ENCODE results near the gene TXNL4B. TPM values are rescaled to one million over a fixed set of nuclear protein-coding genes. Genes with fewer than 3 reads are reported as not detected.

The TXNL4B gene
- total and polyA plus RNA-seq, 10 of the 15 experiments (the other 5 are each of a cell fraction or from before 2014, with no cell fraction given) = 11.1 to 24.0 (median 15.9) TPM

- H4K20me1 ChIP-seq (ENCODE audit: control insufficient read depth, insufficient read depth) = no peaks in the 10 kb centered on the region
- CTCF ChIA-PET = interaction anchor here (1.6 kb wide), 1 partner anchor 10 kb away, joined by 6 read pairs; no protein-coding TSS in a partner anchor
- H3K79me2 ChIP-seq (ENCODE audit: control insufficient read depth, insufficient read depth, low read length) = no peaks in the 10 kb centered on the region
- no peaks in the 10 kb centered on the region for H3K36me3 ChIP-seq (ENCODE audit: control insufficient read depth in 2 of 2, insufficient read depth in 2 of 2, low read length in 1 of 2)
- no peak overlapping the region for H3K4me3 ChIP-seq
- H3K27me3 ChIP-seq (replicated peaks in 1 of 2; ENCODE audit: control insufficient read depth in 2 of 2, insufficient read depth in 2 of 2, low read length in 1 of 2) = no peaks in the 10 kb centered on the region
- H3K4me1 ChIP-seq (ENCODE audit: control insufficient read depth, insufficient read depth, low read length) = no peaks in the 10 kb centered on the region
- H3K4me2 ChIP-seq (ENCODE audit: control insufficient read depth, insufficient read depth) = no peak overlapping the region
- ATAC-seq (no peak), FAIRE-seq (no peak), DNase-seq (ENCODE audit: low read depth, low spot score) (no peak)
- POLR2A ChIA-PET = no interaction called here
- RAD21 ChIA-PET (ENCODE audit: unreplicated experiment) = no interaction called here
- TF ChIP-seq CTCF (IDR thresholded peaks at IDR 0.05 in 2 of 3, conservative IDR thresholded peaks at IDR 0.05 in 1 of 3; ENCODE audit: control insufficient read depth in 2 of 3, extremely low read depth in 1 of 3, insufficient read depth in 1 of 3, low read depth in 3 of 3, low read length in 3 of 3) (no peak), STAT1 (conservative IDR thresholded peaks at IDR 0.05) (no peak), SIN3A (IDR thresholded peaks at IDR 0.05; ENCODE audit: low read depth, low read length) (no peak), NR2F1 (conservative IDR thresholded peaks at IDR 0.05) (no peak), SMAD5 (IDR thresholded peaks at IDR 0.05; ENCODE audit: low read depth) (no peak), CHD4 (IDR thresholded peaks at IDR 0.05) (no peak), ATF2 (IDR thresholded peaks at IDR 0.05; ENCODE audit: low read length) (no peak), RFX5 (IDR thresholded peaks at IDR 0.05; ENCODE audit: low read depth, low read length) (no peak), BCL11A (IDR thresholded peaks at IDR 0.05; ENCODE audit: low read depth, low read length) (no peak), BHLHE40 (IDR thresholded peaks at IDR 0.05; ENCODE audit: borderline replicate concordance in 1 of 2, low read depth in 2 of 2, low read length in 1 of 2) (no peak), NR2C1 (IDR thresholded peaks at IDR 0.05) (no peak), RELA (IDR thresholded peaks at IDR 0.05; ENCODE audit: borderline replicate concordance, partially characterized antibody) (no peak), ETV6 (conservative IDR thresholded peaks at IDR 0.05 in 1 of 2, IDR thresholded peaks at IDR 0.05 in 1 of 2; ENCODE audit: borderline replicate concordance in 1 of 2, low read depth in 1 of 2) (no peak), ZNF207 (IDR thresholded peaks at IDR 0.05; ENCODE audit: borderline replicate concordance) (no peak), ASH2L (IDR thresholded peaks at IDR 0.05; ENCODE audit: borderline replicate concordance, low read depth) (no peak), ZNF274 (IDR thresholded peaks at IDR 0.05; ENCODE audit: insufficient read depth, insufficient read length) (no peak)
- TF ChIP-seq, protein P1, sequence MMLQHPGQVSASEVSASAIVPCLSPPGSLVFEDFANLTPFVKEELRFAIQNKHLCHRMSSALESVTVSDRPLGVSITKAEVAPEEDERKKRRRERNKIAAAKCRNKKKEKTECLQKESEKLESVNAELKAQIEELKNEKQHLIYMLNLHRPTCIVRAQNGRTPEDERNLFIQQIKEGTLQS (IDR thresholded peaks at IDR 0.05; ENCODE audit: borderline replicate concordance, extremely low read depth, low read depth, low read length) = no peak
- H3K27ac ChIP-seq (ENCODE audit: control insufficient read depth, insufficient read depth) = no peak overlapping the region
- in situ Hi-C loops (cut with MboI) (no loop called here), intact Hi-C loops (cut with micrococcal nuclease; ENCODE audit: unreplicated experiment) (no loop called here)
- no TSS peak for BruUV-seq (replicated peaks)
- H3K9ac ChIP-seq (ENCODE audit: control insufficient read depth, insufficient read depth, low read length) = no peak overlapping the region
- 43% methylated on average over 1 of the region's 1 CpG for WGBS (ENCODE audit: insufficient coverage, insufficient replicate concordance, low lambda C conversion rate, missing lambda C conversion rate)
- no peak overlapping the region for H2AFZ ChIP-seq (ENCODE audit: control insufficient read depth, low read depth, low read length)
- H3K9me3 ChIP-seq (replicated peaks; ENCODE audit: control insufficient read depth, insufficient read depth, low read length) = no peaks in the 10 kb centered on the region
- SMC1A ChIA-PET (ENCODE audit: uncharacterized antibody, unreplicated experiment) = no interaction called here
Observed at GRCh38 chr16:72061564-72061963, 31.9 kb downstream of the TXNL4B start.
